Activated T-cell treated with anti-CD3 and anti-CD28 coated beads for 48 hours (primary cell): ENCODE data around the gene TBC1D32.
"Not testable (repeated sequence)": the region's sequence is repeated elsewhere in the genome, so short reads cannot be mapped to it uniquely, and the experiment has no call there.

Source experiments
- DNase-seq: peaks from one replicate; pipeline ENCODE4 v3.0.0-alpha.2; 2020; ENCODE audit warnings: low read depth

The TBC1D32 gene

DNA sequence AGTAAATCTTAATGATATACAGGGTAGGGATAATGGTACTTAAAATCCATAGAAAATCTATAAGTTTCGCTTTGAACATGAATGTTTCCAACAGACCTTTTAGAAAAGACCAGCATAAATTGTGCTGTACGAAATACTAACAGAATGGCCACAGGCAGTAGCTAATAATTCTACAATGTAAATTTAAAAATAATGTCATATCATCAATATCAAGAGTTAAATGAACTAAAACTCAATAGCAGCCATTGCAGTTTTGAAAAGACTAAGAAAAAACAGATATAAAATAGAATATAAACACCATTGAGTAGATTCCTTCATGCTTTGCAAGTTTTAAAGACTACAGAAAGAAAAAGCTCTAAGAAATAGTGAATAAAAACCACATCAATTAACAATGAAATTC is 14.7 kb downstream of the TBC1D32 start:
- no peak for DNase-seq

DNA sequence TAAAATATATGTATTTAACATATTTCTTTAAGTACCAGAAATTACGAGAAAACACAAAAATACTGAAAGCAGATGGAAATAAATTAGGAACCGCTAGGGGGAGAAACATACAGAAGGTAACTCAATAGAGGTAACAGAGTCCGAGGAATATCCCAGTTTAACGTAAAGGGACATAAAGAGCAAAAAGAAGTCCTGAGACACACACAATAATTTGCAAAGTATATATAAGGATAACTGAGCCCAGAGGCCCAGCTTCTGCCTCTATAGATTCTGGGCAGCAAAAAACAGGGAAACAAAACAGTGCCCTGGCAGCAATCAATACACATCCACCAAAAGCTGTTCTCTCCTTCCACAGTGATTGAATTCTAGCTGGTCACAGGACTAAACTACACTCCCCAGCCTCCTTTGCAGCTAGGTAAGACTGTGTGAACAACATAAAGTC is 15.1 kb downstream of the TBC1D32 start:
- no peak for DNase-seq

DNA sequence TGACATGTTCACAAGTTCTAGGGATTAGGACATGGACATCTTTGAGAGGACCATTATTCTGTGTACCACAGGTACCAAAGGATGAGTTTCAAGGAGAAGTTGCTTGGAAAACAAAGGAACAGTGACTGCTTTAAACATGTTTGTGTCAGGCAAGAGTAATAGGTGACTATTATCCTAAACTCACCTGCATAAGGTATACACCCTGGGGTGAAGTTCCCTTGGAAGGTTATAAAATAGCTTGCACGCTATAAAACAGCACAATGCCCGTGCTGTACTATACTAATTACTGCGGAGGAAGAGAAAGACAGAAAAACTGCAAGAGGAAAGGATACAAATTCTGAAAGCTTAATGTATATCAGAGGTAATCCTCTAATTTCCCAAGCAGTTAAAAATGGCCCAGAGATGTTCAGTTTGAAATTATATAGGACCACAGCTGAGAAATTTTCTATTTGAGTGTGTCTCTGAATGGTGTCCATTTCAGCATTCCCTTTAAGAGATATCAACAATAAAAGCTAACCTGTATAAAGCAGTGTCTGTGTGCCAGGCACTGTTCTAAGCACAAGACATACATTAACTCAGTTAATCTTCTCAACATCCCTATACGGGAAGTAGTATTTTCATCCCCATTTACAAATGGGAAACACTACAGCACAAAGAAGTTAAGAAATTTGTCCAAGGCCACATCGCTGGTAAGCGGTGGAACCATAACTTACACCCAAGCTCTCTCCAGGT is 19.7 kb downstream of the TBC1D32 start:
- no peak for DNase-seq

DNA sequence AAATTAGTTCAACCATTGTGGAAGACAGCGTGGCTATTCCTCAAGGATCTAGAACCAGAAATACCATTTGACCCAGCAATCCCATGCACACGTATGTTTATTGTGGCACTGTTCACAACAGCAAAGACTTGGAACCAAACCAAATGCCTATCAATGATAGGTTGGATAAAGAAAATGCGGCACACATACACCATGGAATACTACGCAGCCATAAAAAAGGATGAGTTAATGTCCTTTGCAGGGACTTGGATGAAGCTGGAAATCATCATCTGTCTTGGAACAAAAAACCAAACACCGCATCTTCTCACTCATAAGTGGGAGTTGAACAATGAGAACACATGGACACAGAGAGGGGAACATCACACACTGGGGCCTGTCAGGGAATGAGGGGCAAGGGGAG is 22.5 kb downstream of the TBC1D32 start:
- DNase-seq: not testable (repeated sequence)

DNA sequence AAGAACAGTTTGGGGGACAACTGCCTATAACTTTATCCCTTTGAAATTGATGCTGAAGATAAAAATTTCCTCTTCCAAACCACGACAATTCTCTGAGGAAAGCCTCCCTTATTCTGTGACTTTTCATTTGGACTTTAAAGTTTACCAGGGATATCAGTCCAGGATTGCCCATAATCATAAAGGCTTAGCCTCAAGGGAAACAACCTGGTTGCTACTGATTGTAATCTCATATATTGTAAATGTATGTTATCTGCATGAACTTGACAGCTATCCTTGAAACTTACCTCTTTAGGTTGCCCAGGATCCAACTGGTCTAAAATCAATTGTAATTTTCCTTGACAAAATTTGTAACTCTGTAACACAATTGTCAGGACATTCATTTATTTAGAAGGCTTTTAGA is 23.8 kb downstream of the TBC1D32 start:
- no peak for DNase-seq

DNA sequence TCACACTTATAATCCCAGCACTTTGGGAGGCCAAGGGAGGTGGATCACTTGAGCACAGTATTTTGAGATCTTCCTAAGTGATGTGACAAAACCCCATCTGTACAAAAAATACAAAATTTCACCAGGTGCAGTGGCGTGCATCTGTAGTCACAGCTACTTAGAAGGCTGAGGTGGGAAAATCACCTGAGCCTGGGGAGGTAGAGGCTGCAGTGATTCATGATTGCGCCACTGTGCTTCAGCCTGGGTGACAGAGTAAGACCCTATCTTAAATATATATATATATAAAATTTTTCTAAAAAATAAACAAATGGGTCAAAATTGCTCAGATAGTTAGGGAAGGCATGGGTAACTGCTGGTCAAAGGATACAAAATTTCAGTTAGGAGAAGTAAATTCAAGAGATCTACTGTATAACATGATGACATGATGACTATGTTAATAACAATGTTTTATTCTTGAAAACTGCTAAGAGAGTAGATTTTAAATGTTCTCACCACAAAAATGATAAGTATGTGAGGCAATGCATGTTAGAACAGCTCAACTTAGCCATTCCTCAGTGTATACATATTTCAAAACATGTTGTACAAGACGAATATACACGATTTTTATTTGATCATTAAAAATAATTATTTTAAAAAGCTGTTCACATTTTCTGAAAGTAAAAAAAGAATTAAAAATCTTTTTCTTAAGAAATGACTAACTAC is 24.4 kb downstream of the TBC1D32 start:
- DNase-seq: no peak

DNA sequence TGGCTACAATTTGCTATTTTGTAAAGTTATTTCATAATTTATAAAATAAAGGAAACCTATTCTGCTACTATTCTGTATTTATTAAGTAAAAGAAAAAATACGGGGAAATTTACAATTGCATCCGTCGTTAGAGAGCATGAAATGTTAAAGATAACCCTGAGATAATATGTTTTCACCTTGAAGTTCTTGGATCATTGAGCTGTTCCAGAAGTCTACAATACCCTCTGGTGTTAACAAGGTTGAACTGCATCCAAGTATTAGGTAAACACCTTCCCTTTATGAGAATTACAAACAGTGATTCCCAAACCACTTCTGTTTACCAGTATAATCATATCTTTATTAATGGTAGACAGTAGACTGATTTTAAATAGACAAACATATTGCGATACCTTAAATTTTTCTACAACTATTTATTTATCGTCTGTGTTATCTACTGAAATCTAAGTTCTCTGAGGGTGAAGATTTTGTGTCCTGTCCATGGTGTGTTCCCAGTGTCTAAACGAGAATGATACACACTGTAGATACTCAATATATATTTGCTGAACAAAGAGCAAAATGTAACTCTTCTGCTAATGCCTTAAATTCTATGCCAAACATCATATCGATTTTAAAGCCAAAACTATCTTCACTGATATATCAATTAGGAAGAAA is 28.2 kb downstream of the TBC1D32 start:
- DNase-seq: no peak

DNA sequence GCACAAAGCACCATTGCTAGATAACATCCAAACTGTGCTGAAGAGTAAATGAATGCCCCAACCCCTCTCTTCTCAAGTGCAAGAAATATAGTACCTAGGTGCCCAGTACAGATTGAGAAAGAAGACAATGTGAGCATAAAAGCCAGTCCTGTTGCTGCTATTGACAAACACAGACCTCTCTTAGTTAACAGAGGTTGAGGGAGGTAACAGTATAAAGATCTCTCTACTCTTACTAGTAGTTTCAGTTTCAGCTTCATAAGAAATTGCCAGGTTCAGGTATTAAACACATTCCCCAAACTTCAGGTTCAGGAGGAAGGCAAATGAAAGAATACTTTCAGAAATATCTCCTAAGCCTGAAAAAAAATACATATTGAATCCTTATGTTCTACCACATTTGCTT is 31.4 kb downstream of the TBC1D32 start:
- no peak for DNase-seq

DNA sequence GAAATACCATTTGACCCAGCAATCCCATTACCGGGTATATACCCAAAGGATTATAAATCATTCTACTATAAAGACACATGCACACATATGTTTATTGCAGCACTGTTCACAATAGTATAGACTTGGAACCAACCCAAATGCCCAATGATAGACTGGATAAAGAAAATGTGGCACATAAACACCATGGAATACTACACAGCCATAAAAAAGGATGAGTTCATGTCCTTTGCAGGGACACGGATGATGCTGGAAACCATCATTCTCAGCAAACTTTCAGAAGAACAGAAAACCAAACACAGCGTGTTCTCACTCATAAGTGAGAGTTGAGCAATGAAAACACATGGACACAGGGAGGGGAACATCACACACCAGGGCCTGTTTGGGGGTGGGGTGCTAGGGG is 33.1 kb downstream of the TBC1D32 start:
- DNase-seq: not testable (repeated sequence)

DNA sequence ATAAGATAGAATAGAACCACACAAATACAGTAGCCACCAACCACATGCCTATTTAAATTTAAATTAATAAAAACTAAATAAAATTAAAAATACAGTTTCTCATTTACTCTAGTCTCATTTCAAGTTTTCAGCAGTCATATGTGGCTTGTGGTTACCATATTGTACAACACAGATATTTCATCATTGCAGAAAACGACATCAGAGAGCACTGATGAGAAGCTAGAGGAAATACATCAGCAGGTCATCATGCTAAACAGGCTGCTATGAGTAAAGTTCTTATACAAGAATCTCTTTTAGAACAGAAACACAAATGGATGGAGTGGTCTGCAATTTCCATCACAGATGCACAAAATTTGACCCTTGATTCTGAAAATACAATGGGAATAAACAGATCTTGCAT is 36.6 kb downstream of the TBC1D32 start:
- DNase-seq: no peak

DNA sequence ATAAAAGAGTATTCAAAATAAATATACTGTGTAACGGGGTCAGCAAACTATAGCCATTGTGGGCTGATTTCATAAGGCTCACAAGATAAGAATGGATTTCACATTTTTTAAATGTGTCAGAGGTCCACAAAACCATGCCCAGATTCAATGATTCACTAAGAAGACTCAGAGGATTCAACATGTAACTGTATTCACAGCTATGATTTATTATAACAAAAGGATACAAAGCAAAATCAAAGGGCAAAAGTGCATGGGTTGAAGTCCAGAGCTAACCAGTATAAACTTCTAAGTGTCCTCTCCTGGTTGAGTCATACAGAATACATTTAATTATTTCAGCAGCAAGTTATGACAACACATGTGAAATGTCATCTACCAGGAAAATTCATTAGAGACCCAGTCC is 49.2 kb downstream of the TBC1D32 start:
- no peak for DNase-seq

DNA sequence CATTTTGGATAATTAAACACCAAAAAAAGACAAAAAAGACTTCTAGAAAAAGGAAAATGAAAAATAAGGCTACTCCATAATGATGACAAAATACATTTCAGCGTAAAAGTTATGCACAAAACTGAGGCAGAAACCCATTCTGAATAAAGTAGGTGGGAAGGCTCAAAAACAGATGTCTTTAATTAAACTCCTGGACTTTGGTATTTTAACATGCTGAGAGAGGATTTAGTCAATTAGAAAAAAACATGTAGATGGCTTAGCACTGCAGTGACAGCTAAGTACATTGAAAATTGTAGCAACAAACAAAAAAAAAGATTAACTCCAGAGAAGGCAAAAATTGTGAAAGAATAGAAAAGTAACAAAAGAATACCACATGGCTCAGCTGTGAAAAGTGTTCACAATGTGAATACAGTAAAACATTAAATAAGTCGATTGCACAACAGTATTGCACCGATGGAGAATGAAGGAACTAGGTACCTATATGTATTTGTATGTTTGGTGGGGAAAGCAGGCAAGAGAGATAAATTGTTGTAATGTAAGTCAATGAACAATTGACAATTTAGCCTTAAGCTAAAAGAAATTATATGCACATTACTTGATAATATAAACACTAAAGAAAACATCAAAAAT is 59.5 kb downstream of the TBC1D32 start:
- DNase-seq: no peak

DNA sequence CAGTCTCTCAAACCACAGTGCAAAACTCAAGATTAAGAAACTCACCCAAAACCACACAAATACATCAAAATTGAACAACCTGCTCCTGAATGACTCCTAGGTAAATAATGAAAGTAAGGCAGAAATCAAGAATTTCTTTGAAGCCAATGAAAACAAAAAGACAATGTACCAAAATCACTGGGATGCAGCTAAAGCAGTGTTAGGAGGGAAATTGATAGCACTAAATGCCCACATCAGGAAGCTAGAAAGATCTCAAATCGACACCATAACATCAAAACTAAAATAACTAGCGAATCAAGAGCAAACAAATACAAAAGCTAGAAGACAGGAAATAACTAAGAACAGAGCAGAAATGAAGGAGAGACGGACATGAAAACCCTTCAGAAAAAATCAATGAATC is 70.5 kb downstream of the TBC1D32 start:
- DNase-seq: no peak

DNA sequence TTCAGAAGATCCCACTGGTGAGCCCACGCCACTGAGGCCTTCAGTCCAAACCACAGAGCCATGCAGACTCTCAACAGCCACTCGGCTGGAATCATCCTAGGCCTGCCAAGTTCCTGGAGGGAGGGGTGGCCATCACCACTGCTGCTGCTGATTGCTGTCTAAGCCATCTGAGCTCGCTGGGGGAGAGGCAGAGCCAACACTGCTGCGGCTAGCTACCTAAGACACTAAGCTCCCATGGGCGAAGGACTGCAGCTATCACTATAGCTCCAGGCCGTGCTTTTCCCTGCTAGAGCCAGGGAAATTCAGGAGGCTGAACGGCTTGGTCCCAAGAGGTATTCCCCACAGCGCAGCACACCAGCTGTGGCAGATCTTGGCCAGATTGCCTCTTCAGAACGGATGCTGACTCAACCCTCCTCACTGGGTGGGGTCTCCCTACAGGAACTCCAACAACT is 73.6 kb downstream of the TBC1D32 start:
- DNase-seq: no peak

DNA sequence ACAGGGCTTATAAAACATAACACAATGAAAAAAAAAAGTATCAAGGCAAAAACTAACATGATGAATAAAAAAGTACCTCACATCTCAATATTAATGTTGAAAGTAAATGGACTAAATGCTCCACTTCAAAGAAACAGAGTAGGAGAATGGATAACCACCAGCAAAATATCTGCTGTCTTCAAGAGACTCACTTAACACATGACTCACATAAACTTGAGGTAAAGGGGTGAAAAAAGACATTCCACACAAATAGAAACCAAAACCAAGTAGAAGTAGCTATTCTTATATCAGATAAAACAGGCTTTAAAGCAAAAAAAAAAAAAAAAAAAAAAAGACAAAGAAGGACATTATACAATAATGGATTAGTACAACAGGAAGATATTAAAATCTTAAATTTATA is 86.9 kb downstream of the TBC1D32 start:
- DNase-seq: no peak

DNA sequence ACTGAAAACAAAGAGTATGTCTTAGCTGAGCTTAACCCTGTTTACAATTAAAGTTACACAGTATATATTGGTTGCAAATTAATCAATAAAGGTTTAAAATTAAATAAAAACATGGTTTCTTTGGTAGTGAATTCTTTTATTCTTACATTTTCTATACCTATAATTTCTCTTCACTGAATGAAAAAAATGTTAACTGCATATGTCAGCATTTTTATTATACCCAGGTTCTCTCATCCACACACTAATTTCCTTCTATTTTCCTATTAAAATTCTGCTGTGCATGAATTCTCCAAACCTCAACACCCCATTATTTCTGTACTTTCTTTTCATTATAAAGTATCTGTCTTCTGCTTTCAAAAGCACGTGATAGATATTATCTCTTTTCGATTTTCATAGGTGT is 91.9 kb downstream of the TBC1D32 start:
- DNase-seq: no peak

DNA sequence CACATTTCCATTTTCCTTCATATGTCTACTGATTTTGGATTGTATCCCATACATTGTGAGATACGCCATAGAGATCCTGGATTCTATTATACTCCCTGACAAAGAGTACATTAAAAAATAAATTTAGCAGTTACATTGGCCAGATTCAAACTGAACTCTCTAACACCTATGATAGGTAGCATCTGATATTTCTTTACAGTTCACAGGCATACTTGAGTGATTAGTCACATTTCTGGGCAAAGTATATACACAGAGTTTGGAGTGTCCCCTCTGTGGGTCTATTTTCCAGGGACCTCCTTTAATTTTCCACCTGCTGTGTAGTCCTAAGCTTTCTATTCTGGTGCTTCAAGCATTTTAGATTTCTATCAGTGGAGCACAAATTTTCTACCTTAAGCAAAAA is 96.4 kb downstream of the TBC1D32 start:
- no peak for DNase-seq

DNA sequence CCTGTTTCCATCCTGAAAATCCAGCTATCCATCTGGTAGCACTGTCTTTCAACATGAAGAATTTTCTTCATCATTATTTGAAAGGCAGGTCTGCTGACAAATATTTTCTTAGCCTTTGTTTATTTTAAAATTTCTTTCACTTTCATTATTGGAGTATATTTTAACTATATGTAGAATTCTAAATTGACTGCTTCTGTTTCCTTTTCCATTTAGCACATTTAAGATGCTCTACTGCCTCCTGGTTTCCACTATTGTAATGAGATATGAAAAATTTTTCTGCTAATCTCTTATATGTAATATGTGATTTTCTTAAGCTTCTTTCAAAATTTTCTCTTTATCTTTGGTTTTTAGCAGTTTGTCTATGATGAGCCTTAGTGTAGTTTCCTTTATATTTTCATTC is 97.3 kb downstream of the TBC1D32 start:
- DNase-seq: no peak

DNA sequence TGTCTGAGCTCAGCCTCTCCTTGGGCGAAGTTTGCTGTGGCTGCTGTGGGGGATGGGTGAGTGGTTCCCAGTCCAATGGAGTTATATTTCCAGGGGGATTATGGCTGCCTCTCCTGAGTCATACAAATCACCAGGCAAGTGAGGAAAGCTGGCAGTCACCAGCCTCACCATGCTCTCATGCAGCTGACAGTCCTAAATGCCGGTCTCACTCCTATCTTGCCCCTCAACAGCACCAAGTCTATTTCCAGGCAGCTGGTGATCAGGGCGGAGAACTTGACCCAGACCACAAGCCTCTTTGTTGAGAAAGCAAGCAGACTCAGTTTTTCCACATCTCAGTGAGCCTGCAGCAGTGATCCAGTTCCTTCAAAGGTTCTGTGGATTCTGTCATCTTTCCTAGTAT is 98.9 kb downstream of the TBC1D32 start:
- no peak for DNase-seq

DNA sequence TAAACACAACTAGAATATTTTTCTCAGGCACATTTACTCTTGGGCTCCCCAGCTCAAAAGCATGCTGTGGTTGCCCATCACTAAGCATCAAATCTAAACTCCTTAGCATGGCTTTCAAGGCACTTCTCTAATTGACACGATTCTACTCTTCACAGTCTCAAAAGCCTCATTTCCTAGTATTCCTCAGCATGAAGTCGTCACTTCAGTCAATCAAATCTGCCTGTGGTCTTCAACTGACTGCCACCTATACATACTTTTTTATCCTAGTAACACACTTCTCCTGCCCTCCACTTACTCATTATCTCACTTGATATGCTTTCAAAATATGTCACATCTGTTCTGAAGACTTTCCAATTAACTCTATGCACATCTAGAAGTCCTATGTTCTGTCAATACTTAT is 110.3 kb downstream of the TBC1D32 start:
- DNase-seq: no peak

DNA sequence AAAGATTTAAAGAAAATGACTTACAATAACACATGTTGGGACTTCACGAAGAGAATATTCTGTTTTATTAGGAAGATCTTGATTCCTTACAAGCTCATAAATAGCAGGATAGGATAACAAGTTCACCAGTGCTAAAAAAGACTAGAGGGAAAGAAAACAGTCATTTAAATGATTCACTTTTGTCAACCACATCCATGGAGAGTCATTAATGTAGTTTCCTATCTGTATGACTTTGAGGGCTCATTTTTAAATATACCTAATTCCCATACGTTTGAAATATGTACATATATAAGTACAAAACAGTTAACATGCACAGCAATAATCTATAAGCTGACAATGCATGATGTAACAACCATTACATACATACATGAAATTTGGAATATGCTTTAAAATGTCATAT is 111.1 kb downstream of the TBC1D32 start:
- no peak for DNase-seq

DNA sequence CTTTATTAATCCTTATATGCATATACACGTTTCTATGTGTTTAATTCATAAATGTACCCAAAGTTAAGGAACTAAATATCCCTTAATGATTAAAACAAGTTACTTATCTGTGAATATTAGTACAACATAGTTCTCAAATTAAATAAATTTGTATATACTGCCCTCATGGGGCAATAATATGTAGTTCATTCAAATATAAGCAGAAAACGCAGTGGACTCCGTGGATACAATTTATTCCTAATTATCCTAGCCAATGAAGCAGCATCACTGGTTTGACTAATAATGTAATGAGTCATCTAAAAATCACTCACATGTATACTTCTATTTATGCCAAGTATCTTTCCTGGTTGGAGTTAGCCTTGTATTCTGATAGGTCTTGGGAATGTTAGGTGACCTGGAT is 111.6 kb downstream of the TBC1D32 start:
- no peak for DNase-seq

DNA sequence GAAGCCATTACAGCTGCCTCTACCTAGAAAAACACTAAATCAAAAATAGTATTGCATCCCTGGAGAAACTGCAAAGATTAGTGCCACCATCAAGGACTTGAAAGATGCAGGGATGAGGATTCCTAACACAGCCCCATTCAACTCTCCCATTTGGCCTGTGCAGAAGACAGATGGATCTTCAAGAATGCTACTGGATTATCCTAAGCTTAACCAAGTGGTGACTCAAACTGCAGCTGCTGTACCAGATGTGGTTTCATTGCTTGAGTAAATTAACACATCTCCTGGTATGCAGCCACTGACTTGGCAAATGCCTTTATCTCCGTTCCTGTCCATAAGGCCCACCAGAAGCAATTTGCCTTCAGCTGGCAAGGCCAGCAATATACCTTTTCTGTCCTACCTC is 117.4 kb downstream of the TBC1D32 start:
- DNase-seq: no peak
